Measurements from ENCODE around the gene SLC45A2.
A peak's percentile ranks its signal among the peaks of the same experiment; 100 is the strongest.
"Not testable (repeated sequence)": the region's sequence is repeated elsewhere in the genome, so short reads cannot be mapped to it uniquely, and the experiment has no call there.

SLC45A2 gene

GRCh38 chr5:33958176-33958575, 26.3 kb downstream of the SLC45A2 start:
- H3K27ac ChIP-seq (ENCODE audit: low read length): no peak overlapping the region
- H3K4me1 ChIP-seq (ENCODE audit: control insufficient read depth, low read depth, low read length): peaks cover 12% of the 10 kb centered on the region
- H3K9ac ChIP-seq (ENCODE audit: low read length): no peak overlapping the region
- no peaks in the 10 kb centered on the region for H3K27me3 ChIP-seq (ENCODE audit: control insufficient read depth, insufficient read depth, low read length)
- no peak overlapping the region for H3K4me3 ChIP-seq (ENCODE audit: low read length)
- no peaks in the 10 kb centered on the region for H3K36me3 ChIP-seq (ENCODE audit: control insufficient read depth, low read depth, low read length)
- no peaks in the 10 kb centered on the region for H3K9me3 ChIP-seq (ENCODE audit: control insufficient read depth, low read depth, low read length)

- H3K4me1 ChIP-seq (ENCODE audit: control insufficient read depth, low read depth, low read length): peaks cover 12% of the 10 kb centered on the region
- no peak overlapping the region for H3K27ac ChIP-seq (ENCODE audit: low read length)
- no peak overlapping the region for H3K4me3 ChIP-seq (ENCODE audit: low read length)
- H3K36me3 ChIP-seq (ENCODE audit: control insufficient read depth, low read depth, low read length): no peaks in the 10 kb centered on the region
- no peaks in the 10 kb centered on the region for H3K9me3 ChIP-seq (ENCODE audit: control insufficient read depth, low read depth, low read length)
- no peak overlapping the region for H3K9ac ChIP-seq (ENCODE audit: low read length)
- no peaks in the 10 kb centered on the region for H3K27me3 ChIP-seq (ENCODE audit: control insufficient read depth, insufficient read depth, low read length)
Observed at GRCh38 chr5:33957577-33958150, 26.8 kb downstream of the SLC45A2 start.

GRCh38 chr5:33952175-33952574, 32.3 kb downstream of the SLC45A2 start:
- not testable (repeated sequence) for H3K27ac ChIP-seq (ENCODE audit: low read length); H3K27me3 ChIP-seq (ENCODE audit: control insufficient read depth, insufficient read depth, low read length); H3K9me3 ChIP-seq (ENCODE audit: control insufficient read depth, low read depth, low read length); H3K4me1 ChIP-seq (ENCODE audit: control insufficient read depth, low read depth, low read length); H3K9ac ChIP-seq (ENCODE audit: low read length); H3K4me3 ChIP-seq (ENCODE audit: low read length); H3K36me3 ChIP-seq (ENCODE audit: control insufficient read depth, low read depth, low read length)

- no peaks in the 10 kb centered on the region for H3K4me1 ChIP-seq (ENCODE audit: control insufficient read depth, low read depth, low read length)
- H3K36me3 ChIP-seq (ENCODE audit: control insufficient read depth, low read depth, low read length): no peaks in the 10 kb centered on the region
- H3K27ac ChIP-seq (ENCODE audit: low read length): no peak overlapping the region
- no peaks in the 10 kb centered on the region for H3K27me3 ChIP-seq (ENCODE audit: control insufficient read depth, insufficient read depth, low read length)
- H3K9ac ChIP-seq (ENCODE audit: low read length): no peak overlapping the region
- H3K9me3 ChIP-seq (ENCODE audit: control insufficient read depth, low read depth, low read length): no peaks in the 10 kb centered on the region
- no peak overlapping the region for H3K4me3 ChIP-seq (ENCODE audit: low read length)
Observed at GRCh38 chr5:33944543-33945132, 39.9 kb downstream of the SLC45A2 start.

- Histone ChIP-seq H3K9me3 (ENCODE audit: control insufficient read depth, low read depth, low read length) (no peaks in the 10 kb centered on the region), H3K36me3 (ENCODE audit: control insufficient read depth, low read depth, low read length) (no peaks in the 10 kb centered on the region), H3K9ac (ENCODE audit: low read length) (no peak overlapping the region), H3K4me1 (ENCODE audit: control insufficient read depth, low read depth, low read length) (no peaks in the 10 kb centered on the region), H3K27me3 (ENCODE audit: control insufficient read depth, insufficient read depth, low read length) (peaks cover 16% of the 10 kb centered on the region), H3K4me3 (ENCODE audit: low read length) (no peak overlapping the region), H3K27ac (ENCODE audit: low read length) (no peak overlapping the region)
Observed at GRCh38 chr5:33941090-33941489, 43.4 kb downstream of the SLC45A2 start.

- H3K36me3 ChIP-seq (ENCODE audit: control insufficient read depth, low read depth, low read length): no peaks in the 10 kb centered on the region
- no peak overlapping the region for H3K4me3 ChIP-seq (ENCODE audit: low read length)
- no peaks in the 10 kb centered on the region for H3K4me1 ChIP-seq (ENCODE audit: control insufficient read depth, low read depth, low read length)
- peaks cover 26% of the 10 kb centered on the region for H3K27me3 ChIP-seq (ENCODE audit: control insufficient read depth, insufficient read depth, low read length)
- no peak overlapping the region for H3K9ac ChIP-seq (ENCODE audit: low read length)
- no peaks in the 10 kb centered on the region for H3K9me3 ChIP-seq (ENCODE audit: control insufficient read depth, low read depth, low read length)
- H3K27ac ChIP-seq (ENCODE audit: low read length): no peak overlapping the region
Observed at GRCh38 chr5:33939556-33940262, 44.8 kb downstream of the SLC45A2 start.

GRCh38 chr5:33938881-33939280, 45.6 kb downstream of the SLC45A2 start:
- H3K4me3 ChIP-seq (ENCODE audit: low read length): no peak overlapping the region
- peaks cover 26% of the 10 kb centered on the region for H3K27me3 ChIP-seq (ENCODE audit: control insufficient read depth, insufficient read depth, low read length)
- no peak overlapping the region for H3K9ac ChIP-seq (ENCODE audit: low read length)
- no peaks in the 10 kb centered on the region for H3K36me3 ChIP-seq (ENCODE audit: control insufficient read depth, low read depth, low read length)
- no peaks in the 10 kb centered on the region for H3K9me3 ChIP-seq (ENCODE audit: control insufficient read depth, low read depth, low read length)
- no peaks in the 10 kb centered on the region for H3K4me1 ChIP-seq (ENCODE audit: control insufficient read depth, low read depth, low read length)
- no peak overlapping the region for H3K27ac ChIP-seq (ENCODE audit: low read length)

GRCh38 chr5:33938507-33938796, 46.0 kb downstream of the SLC45A2 start:
- Histone ChIP-seq H3K9ac (ENCODE audit: low read length) (no peak overlapping the region), H3K36me3 (ENCODE audit: control insufficient read depth, low read depth, low read length) (no peaks in the 10 kb centered on the region), H3K9me3 (ENCODE audit: control insufficient read depth, low read depth, low read length) (no peaks in the 10 kb centered on the region), H3K27ac (ENCODE audit: low read length) (no peak overlapping the region), H3K4me3 (ENCODE audit: low read length) (no peak overlapping the region), H3K27me3 (ENCODE audit: control insufficient read depth, insufficient read depth, low read length) (peaks cover 26% of the 10 kb centered on the region), H3K4me1 (ENCODE audit: control insufficient read depth, low read depth, low read length) (no peaks in the 10 kb centered on the region)

GRCh38 chr5:33937707-33938506, 46.6 kb downstream of the SLC45A2 start:
- H3K4me3 ChIP-seq (ENCODE audit: low read length): no peak overlapping the region
- no peaks in the 10 kb centered on the region for H3K4me1 ChIP-seq (ENCODE audit: control insufficient read depth, low read depth, low read length)
- H3K9ac ChIP-seq (ENCODE audit: low read length): no peak overlapping the region
- H3K36me3 ChIP-seq (ENCODE audit: control insufficient read depth, low read depth, low read length): no peaks in the 10 kb centered on the region
- peaks cover 26% of the 10 kb centered on the region for H3K27me3 ChIP-seq (ENCODE audit: control insufficient read depth, insufficient read depth, low read length)
- no peak overlapping the region for H3K27ac ChIP-seq (ENCODE audit: low read length)
- H3K9me3 ChIP-seq (ENCODE audit: control insufficient read depth, low read depth, low read length): no peaks in the 10 kb centered on the region

- no peaks in the 10 kb centered on the region for H3K9me3 ChIP-seq (ENCODE audit: control insufficient read depth, low read depth, low read length)
- H3K27me3 ChIP-seq (ENCODE audit: control insufficient read depth, insufficient read depth, low read length): peaks cover 26% of the 10 kb centered on the region
- H3K36me3 ChIP-seq (ENCODE audit: control insufficient read depth, low read depth, low read length): no peaks in the 10 kb centered on the region
- H3K27ac ChIP-seq (ENCODE audit: low read length): no peak overlapping the region
- H3K4me1 ChIP-seq (ENCODE audit: control insufficient read depth, low read depth, low read length): no peaks in the 10 kb centered on the region
- no peak overlapping the region for H3K4me3 ChIP-seq (ENCODE audit: low read length)
- no peak overlapping the region for H3K9ac ChIP-seq (ENCODE audit: low read length)
Observed at GRCh38 chr5:33937017-33937706, 47.3 kb downstream of the SLC45A2 start.

- Histone ChIP-seq H3K4me1 (ENCODE audit: control insufficient read depth, low read depth, low read length) (no peaks in the 10 kb centered on the region), H3K27me3 (ENCODE audit: control insufficient read depth, insufficient read depth, low read length) (peaks cover 26% of the 10 kb centered on the region), H3K36me3 (ENCODE audit: control insufficient read depth, low read depth, low read length) (no peaks in the 10 kb centered on the region), H3K9me3 (ENCODE audit: control insufficient read depth, low read depth, low read length) (no peaks in the 10 kb centered on the region), H3K27ac (ENCODE audit: low read length) (no peak within 1 kb of the TSS), H3K9ac (ENCODE audit: low read length) (no peak within 1 kb of the TSS), H3K4me3 (ENCODE audit: low read length) (peak within 1 kb of the TSS; percentile 72)
Observed at GRCh38 chr5:33936381-33937016, 48.0 kb downstream of the SLC45A2 start, which contains the start of gene RXFP3. TSS of gene RXFP3 (plus strand) at chr5:33936386. CDS start at chr5:33936741, 355 bp downstream.

Data from iPS-18a (cell line).